ENCODE measurements around the gene NFATC2. TPM values are rescaled to one million over a fixed set of nuclear protein-coding genes. Genes with fewer than 3 reads are reported as not detected.

The NFATC2 gene
- total and polyA plus RNA-seq, 2 of the 8 experiments (the other 6 are each of a cell fraction or from before 2014, with no cell fraction given) = 0.27 to 0.91 TPM

DNA sequence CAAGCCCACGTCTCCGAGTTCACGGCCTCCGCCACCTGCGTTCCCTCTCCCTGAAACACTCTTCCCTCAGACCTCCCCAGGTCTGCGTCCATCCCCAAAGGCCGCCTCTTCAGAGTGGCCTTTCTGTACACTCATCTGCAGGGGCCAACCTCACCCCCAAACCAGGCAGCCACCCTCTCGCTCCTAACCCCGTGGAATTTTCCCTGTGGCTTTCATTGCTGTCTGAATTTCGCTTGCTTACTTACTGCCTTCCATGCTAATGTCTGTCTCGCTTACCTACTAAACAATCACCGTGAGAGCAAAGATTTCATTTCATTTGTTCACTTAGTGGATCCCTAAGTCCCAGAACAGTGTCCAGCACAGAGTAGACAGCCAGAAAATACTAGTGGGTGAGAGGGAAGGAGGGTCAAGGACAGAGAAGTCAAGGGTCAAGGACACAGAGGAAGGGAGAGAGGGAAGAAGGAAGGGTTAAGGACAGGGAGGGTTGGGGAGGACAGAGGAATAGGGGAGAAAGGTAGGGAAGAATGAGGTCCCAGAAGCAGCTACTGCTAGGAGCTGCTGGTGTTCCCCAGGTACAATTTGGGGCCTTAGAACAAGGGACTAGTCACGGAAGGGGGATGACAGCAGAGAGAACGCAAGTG, 114.7 kb downstream of the NFATC2 start (continued):
- TF ChIP-seq, protein P1, sequence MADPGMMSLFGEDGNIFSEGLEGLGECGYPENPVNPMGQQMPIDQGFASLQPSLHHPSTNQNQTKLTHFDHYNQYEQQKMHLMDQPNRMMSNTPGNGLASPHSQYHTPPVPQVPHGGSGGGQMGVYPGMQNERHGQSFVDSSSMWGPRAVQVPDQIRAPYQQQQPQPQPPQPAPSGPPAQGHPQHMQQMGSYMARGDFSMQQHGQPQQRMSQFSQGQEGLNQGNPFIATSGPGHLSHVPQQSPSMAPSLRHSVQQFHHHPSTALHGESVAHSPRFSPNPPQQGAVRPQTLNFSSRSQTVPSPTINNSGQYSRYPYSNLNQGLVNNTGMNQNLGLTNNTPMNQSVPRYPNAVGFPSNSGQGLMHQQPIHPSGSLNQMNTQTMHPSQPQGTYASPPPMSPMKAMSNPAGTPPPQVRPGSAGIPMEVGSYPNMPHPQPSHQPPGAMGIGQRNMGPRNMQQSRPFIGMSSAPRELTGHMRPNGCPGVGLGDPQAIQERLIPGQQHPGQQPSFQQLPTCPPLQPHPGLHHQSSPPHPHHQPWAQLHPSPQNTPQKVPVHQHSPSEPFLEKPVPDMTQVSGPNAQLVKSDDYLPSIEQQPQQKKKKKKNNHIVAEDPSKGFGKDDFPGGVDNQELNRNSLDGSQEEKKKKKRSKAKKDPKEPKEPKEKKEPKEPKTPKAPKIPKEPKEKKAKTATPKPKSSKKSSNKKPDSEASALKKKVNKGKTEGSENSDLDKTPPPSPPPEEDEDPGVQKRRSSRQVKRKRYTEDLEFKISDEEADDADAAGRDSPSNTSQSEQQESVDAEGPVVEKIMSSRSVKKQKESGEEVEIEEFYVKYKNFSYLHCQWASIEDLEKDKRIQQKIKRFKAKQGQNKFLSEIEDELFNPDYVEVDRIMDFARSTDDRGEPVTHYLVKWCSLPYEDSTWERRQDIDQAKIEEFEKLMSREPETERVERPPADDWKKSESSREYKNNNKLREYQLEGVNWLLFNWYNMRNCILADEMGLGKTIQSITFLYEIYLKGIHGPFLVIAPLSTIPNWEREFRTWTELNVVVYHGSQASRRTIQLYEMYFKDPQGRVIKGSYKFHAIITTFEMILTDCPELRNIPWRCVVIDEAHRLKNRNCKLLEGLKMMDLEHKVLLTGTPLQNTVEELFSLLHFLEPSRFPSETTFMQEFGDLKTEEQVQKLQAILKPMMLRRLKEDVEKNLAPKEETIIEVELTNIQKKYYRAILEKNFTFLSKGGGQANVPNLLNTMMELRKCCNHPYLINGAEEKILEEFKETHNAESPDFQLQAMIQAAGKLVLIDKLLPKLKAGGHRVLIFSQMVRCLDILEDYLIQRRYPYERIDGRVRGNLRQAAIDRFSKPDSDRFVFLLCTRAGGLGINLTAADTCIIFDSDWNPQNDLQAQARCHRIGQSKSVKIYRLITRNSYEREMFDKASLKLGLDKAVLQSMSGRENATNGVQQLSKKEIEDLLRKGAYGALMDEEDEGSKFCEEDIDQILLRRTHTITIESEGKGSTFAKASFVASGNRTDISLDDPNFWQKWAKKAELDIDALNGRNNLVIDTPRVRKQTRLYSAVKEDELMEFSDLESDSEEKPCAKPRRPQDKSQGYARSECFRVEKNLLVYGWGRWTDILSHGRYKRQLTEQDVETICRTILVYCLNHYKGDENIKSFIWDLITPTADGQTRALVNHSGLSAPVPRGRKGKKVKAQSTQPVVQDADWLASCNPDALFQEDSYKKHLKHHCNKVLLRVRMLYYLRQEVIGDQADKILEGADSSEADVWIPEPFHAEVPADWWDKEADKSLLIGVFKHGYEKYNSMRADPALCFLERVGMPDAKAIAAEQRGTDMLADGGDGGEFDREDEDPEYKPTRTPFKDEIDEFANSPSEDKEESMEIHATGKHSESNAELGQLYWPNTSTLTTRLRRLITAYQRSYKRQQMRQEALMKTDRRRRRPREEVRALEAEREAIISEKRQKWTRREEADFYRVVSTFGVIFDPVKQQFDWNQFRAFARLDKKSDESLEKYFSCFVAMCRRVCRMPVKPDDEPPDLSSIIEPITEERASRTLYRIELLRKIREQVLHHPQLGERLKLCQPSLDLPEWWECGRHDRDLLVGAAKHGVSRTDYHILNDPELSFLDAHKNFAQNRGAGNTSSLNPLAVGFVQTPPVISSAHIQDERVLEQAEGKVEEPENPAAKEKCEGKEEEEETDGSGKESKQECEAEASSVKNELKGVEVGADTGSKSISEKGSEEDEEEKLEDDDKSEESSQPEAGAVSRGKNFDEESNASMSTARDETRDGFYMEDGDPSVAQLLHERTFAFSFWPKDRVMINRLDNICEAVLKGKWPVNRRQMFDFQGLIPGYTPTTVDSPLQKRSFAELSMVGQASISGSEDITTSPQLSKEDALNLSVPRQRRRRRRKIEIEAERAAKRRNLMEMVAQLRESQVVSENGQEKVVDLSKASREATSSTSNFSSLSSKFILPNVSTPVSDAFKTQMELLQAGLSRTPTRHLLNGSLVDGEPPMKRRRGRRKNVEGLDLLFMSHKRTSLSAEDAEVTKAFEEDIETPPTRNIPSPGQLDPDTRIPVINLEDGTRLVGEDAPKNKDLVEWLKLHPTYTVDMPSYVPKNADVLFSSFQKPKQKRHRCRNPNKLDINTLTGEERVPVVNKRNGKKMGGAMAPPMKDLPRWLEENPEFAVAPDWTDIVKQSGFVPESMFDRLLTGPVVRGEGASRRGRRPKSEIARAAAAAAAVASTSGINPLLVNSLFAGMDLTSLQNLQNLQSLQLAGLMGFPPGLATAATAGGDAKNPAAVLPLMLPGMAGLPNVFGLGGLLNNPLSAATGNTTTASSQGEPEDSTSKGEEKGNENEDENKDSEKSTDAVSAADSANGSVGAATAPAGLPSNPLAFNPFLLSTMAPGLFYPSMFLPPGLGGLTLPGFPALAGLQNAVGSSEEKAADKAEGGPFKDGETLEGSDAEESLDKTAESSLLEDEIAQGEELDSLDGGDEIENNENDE (IDR thresholded peaks at IDR 0.05; ENCODE audit: insufficient replicate concordance, low read length) = no peak
- TF ChIP-seq, protein P2, sequence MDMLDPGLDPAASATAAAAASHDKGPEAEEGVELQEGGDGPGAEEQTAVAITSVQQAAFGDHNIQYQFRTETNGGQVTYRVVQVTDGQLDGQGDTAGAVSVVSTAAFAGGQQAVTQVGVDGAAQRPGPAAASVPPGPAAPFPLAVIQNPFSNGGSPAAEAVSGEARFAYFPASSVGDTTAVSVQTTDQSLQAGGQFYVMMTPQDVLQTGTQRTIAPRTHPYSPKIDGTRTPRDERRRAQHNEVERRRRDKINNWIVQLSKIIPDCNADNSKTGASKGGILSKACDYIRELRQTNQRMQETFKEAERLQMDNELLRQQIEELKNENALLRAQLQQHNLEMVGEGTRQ (IDR thresholded peaks at IDR 0.05; ENCODE audit: low read length) = no peak
- TF ChIP-seq POLR2AphosphoS5 (IDR thresholded peaks at IDR 0.05; ENCODE audit: low read depth, low read length) (no peak), JUND (IDR thresholded peaks at IDR 0.05; ENCODE audit: low read length) (no peak), CHD2 (IDR thresholded peaks at IDR 0.05; ENCODE audit: low read length) (no peak)
